GM06990 (cell line): Measurements from ENCODE around the gene B3GALT5.

ENCODE experiments used
- DNase-seq: peaks from one replicate; pipeline ENCODE4 v3.0.0-alpha.2; 2011; ENCODE audit not compliant: insufficient read length; ENCODE audit errors: extremely low read depth
- H3K27me3 ChIP-seq: replicated peaks from 2 replicates; pipeline ENCODE4 v1.6.0; 2011; ENCODE audit warnings: low read length; ENCODE audit not compliant: control insufficient read depth, insufficient read depth
- H3K36me3 ChIP-seq: 2 replicates; pipeline ENCODE4 v1.5.1; 2011; ENCODE audit warnings: low read length; ENCODE audit not compliant: control insufficient read depth, insufficient read depth
- H3K4me3 ChIP-seq: replicated peaks from 2 replicates; pipeline ENCODE4 v1.5.1; 2011; ENCODE audit warnings: low read depth, mild to moderate bottlenecking, control low read depth, low read length
- TF ChIP-seq, protein P1 (sequence below): IDR thresholded peaks from 2 replicates; pipeline ENCODE4 v1.5.1; 2011; ENCODE audit warnings: low read length, control low read depth, mild to moderate bottlenecking, inconsistent platforms; ENCODE audit not compliant: insufficient read depth, poor library complexity, severe bottlenecking

The B3GALT5 gene

DNA sequence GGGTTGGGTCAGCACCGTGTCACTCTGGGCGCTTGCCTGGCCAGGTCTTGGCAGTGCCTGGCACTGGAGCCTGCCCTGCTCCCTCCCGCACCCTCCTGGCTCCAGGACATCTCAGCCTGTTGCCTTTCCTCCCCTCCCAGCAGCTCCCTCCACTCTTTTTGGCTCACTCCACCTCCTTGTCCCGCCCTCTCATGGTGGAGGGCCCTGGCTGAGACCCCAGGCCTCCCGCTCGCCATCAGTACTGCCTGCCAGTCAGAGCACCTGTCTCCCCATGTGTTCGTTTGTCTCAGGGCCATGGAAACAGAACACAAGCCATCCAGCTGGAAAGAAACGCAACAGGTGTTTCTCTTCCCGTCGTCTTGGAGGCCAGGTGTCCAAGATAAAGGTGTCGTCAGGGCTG is 61.0 kb downstream of the B3GALT5 start:
- Histone ChIP-seq H3K36me3 (no peaks in the 10 kb centered on the region), H3K4me3 (no peak overlapping the region), H3K27me3 (no peaks in the 10 kb centered on the region)
- no peak for DNase-seq
- TF ChIP-seq, protein P1, sequence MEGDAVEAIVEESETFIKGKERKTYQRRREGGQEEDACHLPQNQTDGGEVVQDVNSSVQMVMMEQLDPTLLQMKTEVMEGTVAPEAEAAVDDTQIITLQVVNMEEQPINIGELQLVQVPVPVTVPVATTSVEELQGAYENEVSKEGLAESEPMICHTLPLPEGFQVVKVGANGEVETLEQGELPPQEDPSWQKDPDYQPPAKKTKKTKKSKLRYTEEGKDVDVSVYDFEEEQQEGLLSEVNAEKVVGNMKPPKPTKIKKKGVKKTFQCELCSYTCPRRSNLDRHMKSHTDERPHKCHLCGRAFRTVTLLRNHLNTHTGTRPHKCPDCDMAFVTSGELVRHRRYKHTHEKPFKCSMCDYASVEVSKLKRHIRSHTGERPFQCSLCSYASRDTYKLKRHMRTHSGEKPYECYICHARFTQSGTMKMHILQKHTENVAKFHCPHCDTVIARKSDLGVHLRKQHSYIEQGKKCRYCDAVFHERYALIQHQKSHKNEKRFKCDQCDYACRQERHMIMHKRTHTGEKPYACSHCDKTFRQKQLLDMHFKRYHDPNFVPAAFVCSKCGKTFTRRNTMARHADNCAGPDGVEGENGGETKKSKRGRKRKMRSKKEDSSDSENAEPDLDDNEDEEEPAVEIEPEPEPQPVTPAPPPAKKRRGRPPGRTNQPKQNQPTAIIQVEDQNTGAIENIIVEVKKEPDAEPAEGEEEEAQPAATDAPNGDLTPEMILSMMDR = no peak

- H3K27me3 ChIP-seq = no peaks in the 10 kb centered on the region
- H3K36me3 ChIP-seq = no peaks in the 10 kb centered on the region
- DNase-seq = no peak
- TF ChIP-seq, protein P1 = no peak
- H3K4me3 ChIP-seq = no peak overlapping the region
Measured at GRCh38 chr21:39674801-39675200, 62.1 kb downstream of the B3GALT5 start.

- H3K27me3 ChIP-seq = no peaks in the 10 kb centered on the region
- DNase-seq = no peak
- H3K36me3 ChIP-seq = no peaks in the 10 kb centered on the region
- H3K4me3 ChIP-seq = no peak overlapping the region
- TF ChIP-seq, protein P1 = no peak
Measured at GRCh38 chr21:39675590-39675989, 62.9 kb downstream of the B3GALT5 start.

DNA sequence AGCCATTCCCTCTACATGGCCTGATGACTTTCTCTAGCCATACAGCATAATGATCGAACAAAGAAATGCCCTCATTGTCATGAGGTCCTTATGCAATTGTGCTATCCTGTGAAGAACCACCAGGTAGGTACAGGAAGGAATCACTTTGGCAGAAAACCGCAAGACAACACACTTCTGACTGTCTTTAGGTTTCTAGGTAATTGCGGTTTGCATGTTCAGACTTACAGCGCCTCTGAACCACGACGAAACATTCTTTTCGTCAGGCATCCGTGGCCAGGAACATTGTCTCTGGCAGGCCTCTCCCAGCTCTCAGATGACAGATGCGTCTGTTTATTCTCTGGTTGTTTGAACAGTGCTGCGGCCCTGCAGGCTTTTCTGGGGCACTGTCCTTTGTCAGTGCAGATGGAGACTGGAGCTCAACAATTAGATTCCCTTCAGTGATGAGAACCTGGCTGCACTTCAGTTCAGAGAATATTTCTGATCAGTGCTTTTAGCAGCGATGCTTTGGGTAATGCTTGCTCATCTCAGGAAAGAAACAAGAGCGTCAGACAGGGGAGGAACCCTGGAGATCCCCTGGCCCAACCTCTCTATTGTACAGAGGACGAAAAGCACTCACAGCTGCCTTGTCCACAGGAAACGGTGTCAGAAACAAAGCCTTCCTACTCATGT is 63.4 kb downstream of the B3GALT5 start:
- Histone ChIP-seq H3K36me3 (no peaks in the 10 kb centered on the region), H3K4me3 (no peak overlapping the region), H3K27me3 (no peaks in the 10 kb centered on the region)
- TF ChIP-seq, protein P1 = no peak
- peak; percentile 11 for DNase-seq

DNA sequence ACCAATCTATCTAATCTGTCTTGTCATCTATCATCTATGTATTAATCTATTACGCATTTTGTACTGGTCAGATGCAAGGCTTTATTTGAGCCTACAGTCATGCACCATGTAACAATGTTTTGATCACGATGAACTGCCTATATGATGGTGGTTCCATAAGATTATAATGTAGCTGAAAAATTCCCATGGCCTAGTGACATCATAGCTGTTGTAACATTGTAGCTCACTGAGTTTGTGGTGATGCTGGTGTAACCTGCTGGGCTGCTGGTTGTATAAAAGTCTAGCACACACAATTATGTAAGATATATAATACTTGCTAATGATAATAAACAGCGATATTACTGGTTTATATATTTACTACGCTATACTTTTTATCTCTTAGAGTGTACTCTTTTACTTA is 67.5 kb downstream of the B3GALT5 start:
- H3K36me3 ChIP-seq = no peaks in the 10 kb centered on the region
- no peak overlapping the region for H3K4me3 ChIP-seq
- TF ChIP-seq, protein P1 = no peak
- DNase-seq = no peak
- H3K27me3 ChIP-seq = no peaks in the 10 kb centered on the region

DNA sequence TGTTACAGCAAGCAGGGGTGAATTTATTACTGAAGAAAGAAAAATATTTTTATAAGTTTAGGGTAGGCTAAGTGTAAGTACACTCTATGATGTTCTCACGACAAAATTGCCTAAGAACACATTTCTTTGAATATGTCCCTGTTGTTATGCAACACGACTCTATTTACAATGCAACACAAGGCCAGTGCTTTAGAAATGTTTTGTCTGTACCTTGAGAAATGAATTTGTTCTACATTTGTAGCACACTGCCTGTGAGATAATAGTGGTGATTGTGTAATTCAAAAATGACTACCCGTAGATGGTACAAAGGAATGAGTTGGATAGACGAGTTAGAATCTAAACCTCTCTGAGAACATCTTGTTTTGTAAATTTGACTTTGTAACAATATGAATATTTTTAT is 68.5 kb downstream of the B3GALT5 start:
- TF ChIP-seq, protein P1 = no peak
- DNase-seq = no peak
- H3K4me3 ChIP-seq = no peak overlapping the region
- H3K36me3 ChIP-seq = no peaks in the 10 kb centered on the region
- H3K27me3 ChIP-seq = no peaks in the 10 kb centered on the region
